HepG2 (cell line): ENCODE measurements around the gene PTH. TPM values are rescaled to one million over a fixed set of nuclear protein-coding genes. Genes with fewer than 3 reads are reported as not detected.

Source experiments
- ATAC-seq: fragments of 200-7000 bp; cut with Tn5 transposase; 3 replicates; pipeline ENCODE4 v1.9.1; 2020; ENCODE audit warnings: mild to moderate bottlenecking, moderate library complexity
- BruUV-seq: library from RNA; stranded (reverse); fragments of 400-500 nt; replicated peaks from 2 replicates; lab custom pipeline; 2021; lab: Mats Ljungman, UMichigan
- CTCF ChIA-PET: fragments of 300-600 bp; formaldehyde crosslinking; extraction: SDS; loops from one replicate; lab custom pipeline; 2021; ENCODE audit warnings: low total read pairs, inconsistent platforms, low intra/inter-chr PET ratio; lab: Yijun Ruan, JAX
- POLR2A ChIA-PET: fragments of 350-600 bp; sonication (Branson Sonifier 250); formaldehyde crosslinking; loops from one replicate; lab custom pipeline; 2020; ENCODE audit warnings: antibody characterized with exemption, inconsistent platforms; lab: Yijun Ruan, JAX
- DNase-seq: peaks from one replicate; pipeline ENCODE4 v3.0.0-alpha.2; 2015; ENCODE audit warnings: low spot score
- FAIRE-seq: peaks from 3 replicates; lab custom pipeline; 2011; peaks lifted over from hg19 to GRCh38; lab: Jason Lieb, UNC
- H2AFZ ChIP-seq: one replicate; pipeline ENCODE4 v1.6.1; 2011; ENCODE audit warnings: low read length, inconsistent platforms
- H3K27ac ChIP-seq: fragments of 300-600 bp; 3 replicates; pipeline ENCODE4 v1.8.0; 2011; ENCODE audit warnings: mixed run types, mild to moderate bottlenecking, mixed read lengths, low read length, inconsistent platforms; ENCODE audit not compliant: insufficient read depth; ENCODE audit errors: extremely low read length
- H3K27me3 ChIP-seq, 2 experiments: fragments of 200-600 bp in 1 of 2; 2 replicates in 1 of 2; 3 replicates in 1 of 2; pipeline versions ENCODE4 v1.6.0 to v1.8.0; 2011; ENCODE audit warnings: low read length in 2 of 2, mild to moderate bottlenecking in 2 of 2, moderate library complexity in 2 of 2, inconsistent platforms in 1 of 2; ENCODE audit not compliant: insufficient read depth in 2 of 2, control insufficient read depth in 1 of 2
- H3K36me3 ChIP-seq, 2 experiments: fragments of 200-600 bp in 1 of 2; replicated peaks in 1 of 2; 2 replicates in 1 of 2; 3 replicates in 1 of 2; pipeline versions ENCODE4 v1.5.1 to v1.8.0; 2011; ENCODE audit warnings: low read length in 2 of 2, inconsistent platforms in 1 of 2; ENCODE audit not compliant: insufficient read depth in 2 of 2, control insufficient read depth in 1 of 2
- H3K4me1 ChIP-seq: 2 replicates; pipeline ENCODE4 v1.5.1; 2012; ENCODE audit warnings: low read length, inconsistent platforms; ENCODE audit not compliant: insufficient read depth
- H3K4me2 ChIP-seq: 2 replicates; pipeline ENCODE4 v1.6.0; 2011; ENCODE audit warnings: low read depth, low read length, inconsistent platforms
- H3K4me3 ChIP-seq, 3 experiments: fragments of 200-600 bp in 1 of 3; sonication (generic), shearing (Covaris generic) in 1 of 3; replicated peaks in 1 of 3; 2 replicates each; pipeline ENCODE4 v1.5.1; 2011 to 2016; ENCODE audit warnings: low read length in 3 of 3, inconsistent platforms in 2 of 3, low read depth in 2 of 3, mild to moderate bottlenecking in 2 of 3, control low read depth in 1 of 3, mixed read lengths in 1 of 3; ENCODE audit not compliant: insufficient read depth in 1 of 3
- H3K79me2 ChIP-seq: one replicate; pipeline ENCODE4 v1.6.1; 2011; ENCODE audit warnings: low read length, inconsistent platforms; ENCODE audit not compliant: insufficient read depth
- H3K9ac ChIP-seq: 2 replicates; pipeline ENCODE4 v1.6.0; 2011; ENCODE audit warnings: mild to moderate bottlenecking, low read depth, low read length, inconsistent platforms; ENCODE audit not compliant: insufficient read depth
- H3K9me3 ChIP-seq: 2 replicates; pipeline ENCODE4 v1.5.1; 2012; ENCODE audit warnings: mild to moderate bottlenecking, low read length
- H4K20me1 ChIP-seq: 2 replicates; pipeline ENCODE4 v1.6.0; 2011; ENCODE audit warnings: inconsistent platforms, mild to moderate bottlenecking, low read length, moderate library complexity; ENCODE audit not compliant: insufficient read depth
- HHEX ChIP-seq: IDR thresholded peaks from 2 replicates; pipeline ENCODE4 v1.6.1; 2016; ENCODE audit warnings: control low read depth
- NFYC ChIP-seq: IDR thresholded peaks from 2 replicates; pipeline ENCODE4 v1.6.1; 2016; ENCODE audit warnings: missing genetic modification reagents, missing compliant biosample characterization
- ZNF33A ChIP-seq: sonication (generic); formaldehyde crosslinking; IDR thresholded peaks from 2 replicates; pipeline ENCODE4 v1.5.1; 2020; ENCODE audit warnings: missing genetic modification reagents, mild to moderate bottlenecking, moderate library complexity, borderline replicate concordance
- ZNF564 ChIP-seq: sonication (generic); formaldehyde crosslinking; IDR thresholded peaks from 2 replicates; pipeline ENCODE4 v1.8.1; 2023; ENCODE audit warnings: mild to moderate bottlenecking, missing genetic modification reagents
- WGBS: methylation state at CpG from one replicate; pipeline ENCODE4 v1.1.6; 2017; ENCODE audit warnings: low lambda C conversion rate; 5-methylcytosine and 5-hydroxymethylcytosine counted together
- in situ Hi-C: cut with HindIII; loops from 2 replicates; pipeline ENCODE4 v1.10.0; 2017; ENCODE audit warnings: low pct_unique_long_range_greater_than_20kb; ENCODE audit not compliant: extremely low pct_ligation_motif_present
- intact Hi-C: fragments of 100-400 bp; cut with micrococcal nuclease; formaldehyde crosslinking; loops from one replicate; pipeline ENCODE4 v1.10.0; 2022; ENCODE audit not compliant: unreplicated experiment
- polyA plus RNA-seq, 8 experiments: library from polyadenylated mRNA; depleted of rRNA in 3 of 8; stranded (reverse) in 7 of 8; unstranded in 1 of 8; fragments of >200 nt; fragmentation: Illumina TruSeq in 4 of 8; extraction: Trizol in 4 of 8; gene quantifications; 2 replicates each; pipeline versions ENCODE4 v1.2.1 to v1.2.3, GENCODE V29; 2011 to 2016; ENCODE audit warnings: low read depth in 4 of 8, missing spikeins in 1 of 8, mixed read lengths in 1 of 8; ENCODE audit not compliant: insufficient read depth in 1 of 8
- total RNA-seq, 5 experiments: library from RNA; depleted of rRNA; stranded (reverse); fragments of >200 nt; fragmentation: Illumina TruSeq; extraction: Trizol; gene quantifications; 2 replicates each; pipeline ENCODE4 v1.2.3, GENCODE V29; 2016; ENCODE audit warnings: low read depth in 1 of 5
- TF ChIP-seq, protein P1 (sequence below): IDR thresholded peaks from 2 replicates; pipeline ENCODE4 v1.6.1; 2016; ENCODE audit warnings: control low read depth
- TF ChIP-seq, protein P2 (sequence below): IDR thresholded peaks from 2 replicates; pipeline ENCODE4 v1.6.1; 2016; ENCODE audit warnings: low read depth, control low read depth
- TF ChIP-seq, protein P3 (sequence below): sonication (generic); formaldehyde crosslinking; IDR thresholded peaks from 2 replicates; pipeline ENCODE4 v1.4.0; 2020; ENCODE audit warnings: mild to moderate bottlenecking, missing genetic modification reagents

PTH gene
- total and polyA plus RNA-seq, 2 of the 13 experiments (the other 11 are each of a cell fraction or from before 2014, with no cell fraction given): not detected

DNA sequence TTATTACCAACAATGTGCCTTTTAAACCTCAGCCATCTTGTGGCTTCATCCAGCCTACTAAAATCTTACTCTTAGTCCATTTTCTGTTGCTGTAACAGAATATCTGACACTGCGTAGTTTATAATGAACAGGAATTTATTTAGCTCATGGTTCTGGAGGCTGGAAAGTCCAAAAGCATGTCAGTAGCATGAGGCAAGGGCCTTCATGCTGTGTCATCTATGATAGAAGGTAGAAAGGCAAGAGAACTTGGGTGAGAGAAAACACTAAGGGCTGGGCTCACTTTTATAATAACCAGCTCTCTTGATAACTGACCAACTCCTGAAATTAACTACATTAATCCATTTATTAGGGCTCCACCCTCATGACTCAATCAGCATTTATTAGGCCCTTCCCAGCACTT, 46.3 kb downstream of the PTH start:
- H3K79me2 ChIP-seq: peaks cover 3% of the 10 kb centered on the region

More for the DNA sequence above, 46.3 kb downstream of the PTH start:
- Histone ChIP-seq H3K9me3 (no peaks in the 10 kb centered on the region), H4K20me1 (no peaks in the 10 kb centered on the region), H3K4me3 (no peak overlapping the region), H2AFZ (no peak overlapping the region), H3K9ac (no peak overlapping the region), H3K36me3 (no peaks in the 10 kb centered on the region), H3K4me2 (no peak overlapping the region), H3K27me3 (no peaks in the 10 kb centered on the region; a peak in 1 of 5 replicates), H3K27ac (no peak overlapping the region), H3K4me1 (no peaks in the 10 kb centered on the region)
- DNase-seq: no peak
- intact Hi-C loops (no loop called here), in situ Hi-C loops (no loop called here)
- no TSS peak for BruUV-seq
- 0% methylated on average over 1 of the region's 1 CpG for WGBS
- ChIA-PET POLR2A (interaction anchor here (1.5 kb wide), 1 partner anchor 14 kb away, joined by 6 read pairs; the partner anchor contains the start of gene BTBD10), CTCF (no interaction called here)
- no peak for FAIRE-seq
- ATAC-seq: no peak
- TF ChIP-seq, protein P1, sequence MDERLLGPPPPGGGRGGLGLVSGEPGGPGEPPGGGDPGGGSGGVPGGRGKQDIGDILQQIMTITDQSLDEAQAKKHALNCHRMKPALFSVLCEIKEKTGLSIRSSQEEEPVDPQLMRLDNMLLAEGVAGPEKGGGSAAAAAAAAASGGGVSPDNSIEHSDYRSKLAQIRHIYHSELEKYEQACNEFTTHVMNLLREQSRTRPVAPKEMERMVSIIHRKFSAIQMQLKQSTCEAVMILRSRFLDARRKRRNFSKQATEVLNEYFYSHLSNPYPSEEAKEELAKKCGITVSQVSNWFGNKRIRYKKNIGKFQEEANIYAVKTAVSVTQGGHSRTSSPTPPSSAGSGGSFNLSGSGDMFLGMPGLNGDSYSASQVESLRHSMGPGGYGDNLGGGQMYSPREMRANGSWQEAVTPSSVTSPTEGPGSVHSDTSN (CRISPR knock-in tag): no peak
- TF ChIP-seq, protein P2, sequence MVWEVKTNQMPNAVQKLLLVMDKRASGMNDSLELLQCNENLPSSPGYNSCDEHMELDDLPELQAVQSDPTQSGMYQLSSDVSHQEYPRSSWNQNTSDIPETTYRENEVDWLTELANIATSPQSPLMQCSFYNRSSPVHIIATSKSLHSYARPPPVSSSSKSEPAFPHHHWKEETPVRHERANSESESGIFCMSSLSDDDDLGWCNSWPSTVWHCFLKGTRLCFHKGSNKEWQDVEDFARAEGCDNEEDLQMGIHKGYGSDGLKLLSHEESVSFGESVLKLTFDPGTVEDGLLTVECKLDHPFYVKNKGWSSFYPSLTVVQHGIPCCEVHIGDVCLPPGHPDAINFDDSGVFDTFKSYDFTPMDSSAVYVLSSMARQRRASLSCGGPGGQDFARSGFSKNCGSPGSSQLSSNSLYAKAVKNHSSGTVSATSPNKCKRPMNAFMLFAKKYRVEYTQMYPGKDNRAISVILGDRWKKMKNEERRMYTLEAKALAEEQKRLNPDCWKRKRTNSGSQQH (CRISPR knock-in tag): no peak
- TF ChIP-seq NFYC (CRISPR knock-in tag): no peak
- no peak for TF ChIP-seq ZNF33A (CRISPR knock-in tag)
- TF ChIP-seq HHEX (CRISPR knock-in tag): no peak
- TF ChIP-seq, protein P3, sequence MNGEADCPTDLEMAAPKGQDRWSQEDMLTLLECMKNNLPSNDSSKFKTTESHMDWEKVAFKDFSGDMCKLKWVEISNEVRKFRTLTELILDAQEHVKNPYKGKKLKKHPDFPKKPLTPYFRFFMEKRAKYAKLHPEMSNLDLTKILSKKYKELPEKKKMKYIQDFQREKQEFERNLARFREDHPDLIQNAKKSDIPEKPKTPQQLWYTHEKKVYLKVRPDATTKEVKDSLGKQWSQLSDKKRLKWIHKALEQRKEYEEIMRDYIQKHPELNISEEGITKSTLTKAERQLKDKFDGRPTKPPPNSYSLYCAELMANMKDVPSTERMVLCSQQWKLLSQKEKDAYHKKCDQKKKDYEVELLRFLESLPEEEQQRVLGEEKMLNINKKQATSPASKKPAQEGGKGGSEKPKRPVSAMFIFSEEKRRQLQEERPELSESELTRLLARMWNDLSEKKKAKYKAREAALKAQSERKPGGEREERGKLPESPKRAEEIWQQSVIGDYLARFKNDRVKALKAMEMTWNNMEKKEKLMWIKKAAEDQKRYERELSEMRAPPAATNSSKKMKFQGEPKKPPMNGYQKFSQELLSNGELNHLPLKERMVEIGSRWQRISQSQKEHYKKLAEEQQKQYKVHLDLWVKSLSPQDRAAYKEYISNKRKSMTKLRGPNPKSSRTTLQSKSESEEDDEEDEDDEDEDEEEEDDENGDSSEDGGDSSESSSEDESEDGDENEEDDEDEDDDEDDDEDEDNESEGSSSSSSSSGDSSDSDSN (CRISPR knock-in tag): no peak
- peak; percentile 96 for TF ChIP-seq ZNF564 (CRISPR knock-in tag)
